Measurements from ENCODE around the gene PRDM11. TPM values are rescaled to one million over a fixed set of nuclear protein-coding genes. Genes with fewer than 3 reads are reported as not detected.

PRDM11 gene
- total and polyA plus RNA-seq, 2 of the 8 experiments (the other 6 are each of a cell fraction or from before 2014, with no cell fraction given) = 3.6 to 11.7 TPM

DNA sequence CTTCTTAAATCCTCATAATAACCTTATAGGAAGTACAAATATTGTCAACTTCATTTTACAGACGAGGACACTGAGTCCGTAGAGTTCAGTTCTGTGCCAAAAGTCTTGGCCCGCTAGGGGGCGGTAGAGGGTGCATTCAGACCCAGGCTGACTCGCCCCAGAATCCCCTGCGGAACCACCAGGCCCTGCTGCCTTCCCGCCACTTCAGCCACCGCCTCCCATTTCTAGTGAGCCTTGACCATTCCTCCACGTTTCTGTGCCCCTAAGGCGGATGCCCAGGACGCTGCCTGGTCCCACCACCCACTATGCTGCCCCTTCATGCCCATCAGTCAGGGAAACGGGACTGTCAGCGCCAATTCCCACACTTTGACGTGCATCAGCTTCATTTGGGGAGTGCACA is 120.6 kb downstream of the PRDM11 start (continued):
- TF ChIP-seq CHD1 (IDR thresholded peaks at IDR 0.05; ENCODE audit: low read depth, low read length) (no peak), YY1 (IDR thresholded peaks at IDR 0.05; ENCODE audit: low read depth, low read length) (no peak), HDAC2 (IDR thresholded peaks at IDR 0.05; ENCODE audit: borderline replicate concordance in 1 of 2, low read depth in 2 of 2, low read length in 2 of 2) (no peak), SUZ12 (IDR thresholded peaks at IDR 0.05; ENCODE audit: low read length) (no peak), RBBP5 (IDR thresholded peaks at IDR 0.05; ENCODE audit: borderline replicate concordance, low read depth, low read length) (no peak), SP1 (IDR thresholded peaks at IDR 0.05; ENCODE audit: low read depth, low read length) (no peak), BRCA1 (IDR thresholded peaks at IDR 0.05; ENCODE audit: low read depth, low read length) (no peak), BACH1 (IDR thresholded peaks at IDR 0.05; ENCODE audit: low read length) (no peak), RXRA (IDR thresholded peaks at IDR 0.05; ENCODE audit: insufficient read depth, low read depth, low read length) (no peak), PHF8 (conservative IDR thresholded peaks at IDR 0.05; ENCODE audit: low read depth, low read length) (no peak), TEAD4 (IDR thresholded peaks at IDR 0.05; ENCODE audit: low read depth, low read length) (no peak), ASH2L (IDR thresholded peaks at IDR 0.05; ENCODE audit: low read length) (no peak), SIRT6 (IDR thresholded peaks at IDR 0.05; ENCODE audit: low read length) (no peak)
- TF ChIP-seq, protein P1, sequence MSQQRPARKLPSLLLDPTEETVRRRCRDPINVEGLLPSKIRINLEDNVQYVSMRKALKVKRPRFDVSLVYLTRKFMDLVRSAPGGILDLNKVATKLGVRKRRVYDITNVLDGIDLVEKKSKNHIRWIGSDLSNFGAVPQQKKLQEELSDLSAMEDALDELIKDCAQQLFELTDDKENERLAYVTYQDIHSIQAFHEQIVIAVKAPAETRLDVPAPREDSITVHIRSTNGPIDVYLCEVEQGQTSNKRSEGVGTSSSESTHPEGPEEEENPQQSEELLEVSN (IDR thresholded peaks at IDR 0.05) = peak; percentile 97
- TF ChIP-seq, protein P2, sequence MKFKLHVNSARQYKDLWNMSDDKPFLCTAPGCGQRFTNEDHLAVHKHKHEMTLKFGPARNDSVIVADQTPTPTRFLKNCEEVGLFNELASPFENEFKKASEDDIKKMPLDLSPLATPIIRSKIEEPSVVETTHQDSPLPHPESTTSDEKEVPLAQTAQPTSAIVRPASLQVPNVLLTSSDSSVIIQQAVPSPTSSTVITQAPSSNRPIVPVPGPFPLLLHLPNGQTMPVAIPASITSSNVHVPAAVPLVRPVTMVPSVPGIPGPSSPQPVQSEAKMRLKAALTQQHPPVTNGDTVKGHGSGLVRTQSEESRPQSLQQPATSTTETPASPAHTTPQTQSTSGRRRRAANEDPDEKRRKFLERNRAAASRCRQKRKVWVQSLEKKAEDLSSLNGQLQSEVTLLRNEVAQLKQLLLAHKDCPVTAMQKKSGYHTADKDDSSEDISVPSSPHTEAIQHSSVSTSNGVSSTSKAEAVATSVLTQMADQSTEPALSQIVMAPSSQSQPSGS (IDR thresholded peaks at IDR 0.05; ENCODE audit: low read length) = no peak
- TF ChIP-seq, protein P3, sequence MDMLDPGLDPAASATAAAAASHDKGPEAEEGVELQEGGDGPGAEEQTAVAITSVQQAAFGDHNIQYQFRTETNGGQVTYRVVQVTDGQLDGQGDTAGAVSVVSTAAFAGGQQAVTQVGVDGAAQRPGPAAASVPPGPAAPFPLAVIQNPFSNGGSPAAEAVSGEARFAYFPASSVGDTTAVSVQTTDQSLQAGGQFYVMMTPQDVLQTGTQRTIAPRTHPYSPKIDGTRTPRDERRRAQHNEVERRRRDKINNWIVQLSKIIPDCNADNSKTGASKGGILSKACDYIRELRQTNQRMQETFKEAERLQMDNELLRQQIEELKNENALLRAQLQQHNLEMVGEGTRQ (IDR thresholded peaks at IDR 0.05; ENCODE audit: low read length) = no peak
- TF ChIP-seq, protein P4, sequence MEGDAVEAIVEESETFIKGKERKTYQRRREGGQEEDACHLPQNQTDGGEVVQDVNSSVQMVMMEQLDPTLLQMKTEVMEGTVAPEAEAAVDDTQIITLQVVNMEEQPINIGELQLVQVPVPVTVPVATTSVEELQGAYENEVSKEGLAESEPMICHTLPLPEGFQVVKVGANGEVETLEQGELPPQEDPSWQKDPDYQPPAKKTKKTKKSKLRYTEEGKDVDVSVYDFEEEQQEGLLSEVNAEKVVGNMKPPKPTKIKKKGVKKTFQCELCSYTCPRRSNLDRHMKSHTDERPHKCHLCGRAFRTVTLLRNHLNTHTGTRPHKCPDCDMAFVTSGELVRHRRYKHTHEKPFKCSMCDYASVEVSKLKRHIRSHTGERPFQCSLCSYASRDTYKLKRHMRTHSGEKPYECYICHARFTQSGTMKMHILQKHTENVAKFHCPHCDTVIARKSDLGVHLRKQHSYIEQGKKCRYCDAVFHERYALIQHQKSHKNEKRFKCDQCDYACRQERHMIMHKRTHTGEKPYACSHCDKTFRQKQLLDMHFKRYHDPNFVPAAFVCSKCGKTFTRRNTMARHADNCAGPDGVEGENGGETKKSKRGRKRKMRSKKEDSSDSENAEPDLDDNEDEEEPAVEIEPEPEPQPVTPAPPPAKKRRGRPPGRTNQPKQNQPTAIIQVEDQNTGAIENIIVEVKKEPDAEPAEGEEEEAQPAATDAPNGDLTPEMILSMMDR (IDR thresholded peaks at IDR 0.05; ENCODE audit: control extremely low read depth in 1 of 3, insufficient read depth in 1 of 3, low read depth in 1 of 3, low read length in 3 of 3) = peak; percentile 82 to 86 (median 84)

Measured in H1 (cell line).